GM19372 (cell line): Measurements from ENCODE around the gene PLK1.
"Not testable (repeated sequence)": the region's sequence is repeated elsewhere in the genome, so short reads cannot be mapped to it uniquely, and the experiment has no call there.

Source experiments
- ATAC-seq: cut with Tn5 transposase; IDR thresholded peaks from one replicate; pipeline ENCODE4 v1.9.1; 2021; ENCODE audit warnings: mild to moderate bottlenecking, low read depth, moderate library complexity; ENCODE audit not compliant: unreplicated experiment

The PLK1 gene

GRCh38 chr16:23678430-23679273 lies at the start of gene PLK1:
Gene PLK1, plus strand, starts transcription at chr16:23678889. Its CDS starts 44 bp downstream, at chr16:23678933.
- ATAC-seq = peak; percentile 83

- ATAC-seq = no peak
Measured at GRCh38 chr16:23629516-23629915, 49.2 kb upstream of the PLK1 start.

- ATAC-seq = not testable (repeated sequence)
Measured at GRCh38 chr16:23631874-23632273, 46.8 kb upstream of the PLK1 start.

- ATAC-seq = no peak
Measured at GRCh38 chr16:23634461-23635036, 44.1 kb upstream of the PLK1 start.

GRCh38 chr16:23635958-23636357 lies 42.7 kb upstream of the PLK1 start:
- ATAC-seq = no peak

- no peak for ATAC-seq
Measured at GRCh38 chr16:23640615-23640930, 38.1 kb upstream of the PLK1 start.

- ATAC-seq = peak; percentile 98
Measured at GRCh38 chr16:23640931-23641765, 37.5 kb upstream of the PLK1 start, which contains the start of the genes DCTN5 and PALB2. Gene DCTN5, plus strand, starts transcription at chr16:23641466. Its CDS starts 77 bp downstream, at chr16:23641543. Gene PALB2, minus strand, starts transcription at chr16:23641310. Its CDS starts 153 bp downstream, at chr16:23641157.

GRCh38 chr16:23642246-23642774 lies 36.4 kb upstream of the PLK1 start:
- no peak for ATAC-seq

GRCh38 chr16:23650674-23651416 lies 27.8 kb upstream of the PLK1 start:
- no peak for ATAC-seq

- ATAC-seq = no peak
Measured at GRCh38 chr16:23651943-23652468, 26.7 kb upstream of the PLK1 start.

- ATAC-seq = no peak
Measured at GRCh38 chr16:23663918-23664317, 14.8 kb upstream of the PLK1 start.

- no peak for ATAC-seq
Measured at GRCh38 chr16:23666571-23667354, 11.9 kb upstream of the PLK1 start.

- no peak for ATAC-seq
Measured at GRCh38 chr16:23667355-23667659, 11.4 kb upstream of the PLK1 start.

- no peak for ATAC-seq
Measured at GRCh38 chr16:23668225-23668624, 10.5 kb upstream of the PLK1 start.

GRCh38 chr16:23668873-23669272 lies 9.8 kb upstream of the PLK1 start:
- ATAC-seq = no peak

GRCh38 chr16:23670137-23670776 lies 8.4 kb upstream of the PLK1 start:
- peak; percentile 88 for ATAC-seq

GRCh38 chr16:23673971-23674614 lies 4.6 kb upstream of the PLK1 start:
- no peak for ATAC-seq

- no peak for ATAC-seq
Measured at GRCh38 chr16:23676924-23677480, 1.7 kb upstream of the PLK1 start.
